ENCODE data around the gene PON1. TPM values are rescaled to one million over a fixed set of nuclear protein-coding genes. Genes with fewer than 3 reads are reported as not detected.

PON1 gene
- total RNA-seq, 1 donor from 2014 or later: not detected

- intact Hi-C loops (cut with micrococcal nuclease): no loop called here
- DNase-seq: no peak
- H3K27me3 ChIP-seq (ENCODE audit: low read depth): no peaks in the 10 kb centered on the region
- TF ChIP-seq, protein P1, sequence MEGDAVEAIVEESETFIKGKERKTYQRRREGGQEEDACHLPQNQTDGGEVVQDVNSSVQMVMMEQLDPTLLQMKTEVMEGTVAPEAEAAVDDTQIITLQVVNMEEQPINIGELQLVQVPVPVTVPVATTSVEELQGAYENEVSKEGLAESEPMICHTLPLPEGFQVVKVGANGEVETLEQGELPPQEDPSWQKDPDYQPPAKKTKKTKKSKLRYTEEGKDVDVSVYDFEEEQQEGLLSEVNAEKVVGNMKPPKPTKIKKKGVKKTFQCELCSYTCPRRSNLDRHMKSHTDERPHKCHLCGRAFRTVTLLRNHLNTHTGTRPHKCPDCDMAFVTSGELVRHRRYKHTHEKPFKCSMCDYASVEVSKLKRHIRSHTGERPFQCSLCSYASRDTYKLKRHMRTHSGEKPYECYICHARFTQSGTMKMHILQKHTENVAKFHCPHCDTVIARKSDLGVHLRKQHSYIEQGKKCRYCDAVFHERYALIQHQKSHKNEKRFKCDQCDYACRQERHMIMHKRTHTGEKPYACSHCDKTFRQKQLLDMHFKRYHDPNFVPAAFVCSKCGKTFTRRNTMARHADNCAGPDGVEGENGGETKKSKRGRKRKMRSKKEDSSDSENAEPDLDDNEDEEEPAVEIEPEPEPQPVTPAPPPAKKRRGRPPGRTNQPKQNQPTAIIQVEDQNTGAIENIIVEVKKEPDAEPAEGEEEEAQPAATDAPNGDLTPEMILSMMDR (IDR thresholded peaks at IDR 0.05; ENCODE audit: borderline replicate concordance): no peak
- H3K9me3 ChIP-seq (replicated peaks): no peaks in the 10 kb centered on the region
- no peaks in the 10 kb centered on the region for H3K36me3 ChIP-seq
- H3K27ac ChIP-seq (replicated peaks): no peak overlapping the region
- no peaks in the 10 kb centered on the region for H3K4me1 ChIP-seq
- H3K4me3 ChIP-seq: no peak overlapping the region
Measured at GRCh38 chr7:95334447-95334846, 10.1 kb upstream of the PON1 start.

GRCh38 chr7:95330961-95331337 is 6.6 kb upstream of the PON1 start:
- TF ChIP-seq, protein P1 (IDR thresholded peaks at IDR 0.05; ENCODE audit: borderline replicate concordance): no peak
- Histone ChIP-seq H3K4me3 (peak overlapping the region; percentile 47), H3K27me3 (ENCODE audit: low read depth) (peaks cover 10% of the 10 kb centered on the region), H3K4me1 (no peaks in the 10 kb centered on the region), H3K36me3 (no peaks in the 10 kb centered on the region), H3K9me3 (replicated peaks) (no peaks in the 10 kb centered on the region), H3K27ac (replicated peaks) (no peak overlapping the region)
- intact Hi-C loops (cut with micrococcal nuclease): no loop called here
- DNase-seq: no peak

GRCh38 chr7:95330204-95330960 is 6.0 kb upstream of the PON1 start:
- H3K36me3 ChIP-seq: no peaks in the 10 kb centered on the region
- H3K4me1 ChIP-seq: no peaks in the 10 kb centered on the region
- H3K27me3 ChIP-seq (ENCODE audit: low read depth): peaks cover 15% of the 10 kb centered on the region
- no peak for DNase-seq
- H3K9me3 ChIP-seq (replicated peaks): no peaks in the 10 kb centered on the region
- no peak overlapping the region for H3K27ac ChIP-seq (replicated peaks)
- TF ChIP-seq, protein P1 (IDR thresholded peaks at IDR 0.05; ENCODE audit: borderline replicate concordance): no peak
- intact Hi-C loops (cut with micrococcal nuclease): no loop called here
- peak overlapping the region; percentile 47 for H3K4me3 ChIP-seq

- Histone ChIP-seq H3K36me3 (no peaks in the 10 kb centered on the region), H3K4me3 (no peak overlapping the region), H3K27ac (replicated peaks) (no peak overlapping the region), H3K9me3 (replicated peaks) (no peaks in the 10 kb centered on the region), H3K4me1 (no peaks in the 10 kb centered on the region), H3K27me3 (ENCODE audit: low read depth) (peaks cover 41% of the 10 kb centered on the region)
- no peak for DNase-seq
- intact Hi-C loops (cut with micrococcal nuclease): no loop called here
- TF ChIP-seq, protein P1 (IDR thresholded peaks at IDR 0.05; ENCODE audit: borderline replicate concordance): no peak
Measured at GRCh38 chr7:95327356-95327755, 3.0 kb upstream of the PON1 start.

- H3K27ac ChIP-seq (replicated peaks): no peak overlapping the region
- TF ChIP-seq, protein P1 (IDR thresholded peaks at IDR 0.05; ENCODE audit: borderline replicate concordance): no peak
- intact Hi-C loops (cut with micrococcal nuclease): no loop called here
- no peaks in the 10 kb centered on the region for H3K36me3 ChIP-seq
- no peaks in the 10 kb centered on the region for H3K4me1 ChIP-seq
- H3K27me3 ChIP-seq (ENCODE audit: low read depth): peaks cover 41% of the 10 kb centered on the region
- no peak for DNase-seq
- H3K9me3 ChIP-seq (replicated peaks): no peaks in the 10 kb centered on the region
- no peak overlapping the region for H3K4me3 ChIP-seq
Measured at GRCh38 chr7:95323410-95324129, 762 bp downstream of the PON1 start.
